ENCODE results near the gene FTH1.

The FTH1 gene

DNA sequence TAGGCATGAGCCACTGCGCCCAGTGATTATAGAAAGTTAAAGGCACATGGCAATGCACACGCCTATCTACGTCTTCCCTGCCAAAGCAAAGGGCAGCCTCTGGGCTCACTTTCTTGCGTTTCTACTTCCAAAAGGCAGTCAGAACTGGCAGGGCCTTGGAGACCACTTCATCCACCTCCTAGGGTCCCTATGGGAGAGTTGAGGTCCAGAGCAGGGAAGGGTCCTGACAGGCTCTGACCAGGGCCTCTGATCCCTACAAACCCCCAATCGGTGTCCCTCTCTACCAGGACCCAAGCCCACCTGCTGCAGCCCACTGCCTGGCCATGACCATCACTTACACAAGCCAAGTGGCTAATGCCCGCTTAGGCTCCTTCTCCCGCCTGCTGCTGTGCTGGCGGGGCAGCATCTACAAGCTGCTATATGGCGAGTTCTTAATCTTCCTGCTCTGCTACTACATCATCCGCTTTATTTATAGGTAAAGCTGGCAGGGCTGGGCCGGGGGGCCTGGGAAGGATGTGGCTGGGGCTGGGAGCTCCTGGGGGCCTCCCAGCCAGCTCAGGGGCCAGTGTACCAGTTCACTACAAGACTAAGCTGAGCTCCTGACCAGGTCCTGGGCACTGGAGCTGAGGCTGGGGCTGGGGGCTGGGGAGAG is 15.8 kb downstream of the FTH1 start:
- H3K9me2 ChIP-seq (replicated peaks; ENCODE audit: low read depth, low read length), result no peaks in the 10 kb centered on the region
- H3K36me3 ChIP-seq (ENCODE audit: insufficient read depth, low read length), result no peaks in the 10 kb centered on the region
- TF ChIP-seq EZH2phosphoT487 (IDR thresholded peaks at IDR 0.05; ENCODE audit: borderline replicate concordance), result no peak
- TF ChIP-seq, protein P1, sequence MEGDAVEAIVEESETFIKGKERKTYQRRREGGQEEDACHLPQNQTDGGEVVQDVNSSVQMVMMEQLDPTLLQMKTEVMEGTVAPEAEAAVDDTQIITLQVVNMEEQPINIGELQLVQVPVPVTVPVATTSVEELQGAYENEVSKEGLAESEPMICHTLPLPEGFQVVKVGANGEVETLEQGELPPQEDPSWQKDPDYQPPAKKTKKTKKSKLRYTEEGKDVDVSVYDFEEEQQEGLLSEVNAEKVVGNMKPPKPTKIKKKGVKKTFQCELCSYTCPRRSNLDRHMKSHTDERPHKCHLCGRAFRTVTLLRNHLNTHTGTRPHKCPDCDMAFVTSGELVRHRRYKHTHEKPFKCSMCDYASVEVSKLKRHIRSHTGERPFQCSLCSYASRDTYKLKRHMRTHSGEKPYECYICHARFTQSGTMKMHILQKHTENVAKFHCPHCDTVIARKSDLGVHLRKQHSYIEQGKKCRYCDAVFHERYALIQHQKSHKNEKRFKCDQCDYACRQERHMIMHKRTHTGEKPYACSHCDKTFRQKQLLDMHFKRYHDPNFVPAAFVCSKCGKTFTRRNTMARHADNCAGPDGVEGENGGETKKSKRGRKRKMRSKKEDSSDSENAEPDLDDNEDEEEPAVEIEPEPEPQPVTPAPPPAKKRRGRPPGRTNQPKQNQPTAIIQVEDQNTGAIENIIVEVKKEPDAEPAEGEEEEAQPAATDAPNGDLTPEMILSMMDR (conservative IDR thresholded peaks at IDR 0.05; ENCODE audit: low read length), result no peak
- no peak overlapping the region for H3K4me3 ChIP-seq (ENCODE audit: low read length, poor library complexity, severe bottlenecking)
- H3K9ac ChIP-seq (ENCODE audit: low read depth, low read length, poor library complexity, severe bottlenecking), result no peak overlapping the region
- H3K4me1 ChIP-seq (ENCODE audit: insufficient read depth, low read length, poor library complexity, severe bottlenecking), result peaks cover 3% of the 10 kb centered on the region
- no peaks in the 10 kb centered on the region for H3K27me3 ChIP-seq (ENCODE audit: insufficient read depth, low read length, poor library complexity, severe bottlenecking)
- H3K4me2 ChIP-seq (ENCODE audit: low read depth, low read length, poor library complexity, severe bottlenecking), result no peak overlapping the region
- H3K79me2 ChIP-seq (ENCODE audit: insufficient read depth, low read length), result no peaks in the 10 kb centered on the region
- H2AFZ ChIP-seq (ENCODE audit: low read length), result no peak overlapping the region
- H3K9me3 ChIP-seq (ENCODE audit: insufficient read depth, low read depth, low read length), result no peaks in the 10 kb centered on the region
- no peaks in the 10 kb centered on the region for H4K20me1 ChIP-seq (ENCODE audit: insufficient read depth, low read length, poor library complexity, severe bottlenecking)
- H3F3A ChIP-seq (ENCODE audit: low read depth), result no peaks in the 10 kb centered on the region

DNA sequence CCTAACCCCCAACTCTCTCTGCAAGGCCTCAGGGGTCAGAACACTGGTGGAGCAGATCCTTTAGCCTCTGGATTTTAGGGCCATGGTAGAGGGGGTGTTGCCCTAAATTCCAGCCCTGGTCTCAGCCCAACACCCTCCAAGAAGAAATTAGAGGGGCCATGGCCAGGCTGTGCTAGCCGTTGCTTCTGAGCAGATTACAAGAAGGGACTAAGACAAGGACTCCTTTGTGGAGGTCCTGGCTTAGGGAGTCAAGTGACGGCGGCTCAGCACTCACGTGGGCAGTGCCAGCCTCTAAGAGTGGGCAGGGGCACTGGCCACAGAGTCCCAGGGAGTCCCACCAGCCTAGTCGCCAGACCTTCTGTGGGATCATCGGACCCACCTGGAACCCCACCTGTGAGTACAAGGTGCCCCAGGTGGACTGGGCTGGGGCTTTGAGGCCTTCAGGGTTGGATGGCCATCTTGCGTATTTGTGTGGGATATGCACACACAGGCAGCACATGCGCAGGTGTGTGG is 17.3 kb downstream of the FTH1 start, which contains the start of gene BEST1:
Gene BEST1 (plus strand): TSS at position 317 of the 513 bp plus-strand sequence. CDS start 1,456 bp downstream, outside the sequence.
- H2AFZ ChIP-seq (ENCODE audit: low read length), result no peak within 1 kb of the TSS
- no peak within 1 kb of the TSS for H3K4me2 ChIP-seq (ENCODE audit: low read depth, low read length, poor library complexity, severe bottlenecking)
- no peaks in the 10 kb centered on the region for H4K20me1 ChIP-seq (ENCODE audit: insufficient read depth, low read length, poor library complexity, severe bottlenecking)
- no peak within 1 kb of the TSS for H3K4me3 ChIP-seq (ENCODE audit: low read length, poor library complexity, severe bottlenecking)
- H3K27me3 ChIP-seq (ENCODE audit: insufficient read depth, low read length, poor library complexity, severe bottlenecking), result no peaks in the 10 kb centered on the region
- no peak within 1 kb of the TSS for H3K9ac ChIP-seq (ENCODE audit: low read depth, low read length, poor library complexity, severe bottlenecking)
- peaks cover 3% of the 10 kb centered on the region for H3K4me1 ChIP-seq (ENCODE audit: insufficient read depth, low read length, poor library complexity, severe bottlenecking)
- no peaks in the 10 kb centered on the region for H3K9me3 ChIP-seq (ENCODE audit: insufficient read depth, low read depth, low read length)
- TF ChIP-seq, protein P1 (conservative IDR thresholded peaks at IDR 0.05; ENCODE audit: low read length), result no peak
- no peak for TF ChIP-seq EZH2phosphoT487 (IDR thresholded peaks at IDR 0.05; ENCODE audit: borderline replicate concordance)
- H3F3A ChIP-seq (ENCODE audit: low read depth), result no peaks in the 10 kb centered on the region
- no peaks in the 10 kb centered on the region for H3K9me2 ChIP-seq (replicated peaks; ENCODE audit: low read depth, low read length)
- no peaks in the 10 kb centered on the region for H3K79me2 ChIP-seq (ENCODE audit: insufficient read depth, low read length)
- H3K36me3 ChIP-seq (ENCODE audit: insufficient read depth, low read length), result no peaks in the 10 kb centered on the region

DNA sequence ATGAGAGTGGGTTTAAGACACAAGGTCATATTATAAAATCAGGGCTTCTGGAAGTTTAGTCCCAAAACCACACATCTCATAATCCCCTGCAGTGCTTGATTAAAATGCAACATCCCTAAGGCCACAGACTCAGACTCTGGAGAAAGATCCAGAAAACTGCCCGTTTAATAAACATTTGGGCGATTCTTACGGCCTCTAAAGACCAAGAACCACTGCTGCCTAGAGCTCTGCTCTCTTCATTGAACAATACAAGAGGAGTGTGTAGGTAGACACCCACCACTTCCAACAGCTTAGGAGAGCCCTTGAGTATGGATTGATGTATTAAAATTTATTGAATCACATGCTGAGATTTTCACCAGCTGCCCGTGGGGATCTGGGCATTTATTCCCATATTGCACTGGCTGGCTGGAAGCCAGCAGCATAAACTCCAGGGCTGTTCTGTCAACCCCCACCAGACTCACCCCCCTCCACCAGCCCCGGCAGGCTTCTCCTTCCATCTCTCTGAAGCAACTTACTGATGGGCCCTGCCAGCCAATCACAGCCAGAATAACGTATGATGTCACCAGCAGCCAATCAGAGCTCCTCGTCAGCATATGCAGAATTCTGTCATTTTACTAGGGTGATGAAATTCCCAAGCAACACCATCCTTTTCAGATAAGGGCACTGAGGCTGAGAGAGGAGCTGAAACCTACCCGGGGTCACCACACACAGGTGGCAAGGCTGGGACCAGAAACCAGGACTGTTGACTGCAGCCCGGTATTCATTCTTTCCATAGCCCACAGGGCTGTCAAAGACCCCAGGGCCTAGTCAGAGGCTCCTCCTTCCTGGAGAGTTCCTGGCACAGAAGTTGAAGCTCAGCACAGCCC is 18.0 kb downstream of the FTH1 start:
- H3K4me2 ChIP-seq (ENCODE audit: low read depth, low read length, poor library complexity, severe bottlenecking), result no peak overlapping the region
- H3K9me2 ChIP-seq (replicated peaks; ENCODE audit: low read depth, low read length), result no peaks in the 10 kb centered on the region
- TF ChIP-seq, protein P1 (conservative IDR thresholded peaks at IDR 0.05; ENCODE audit: low read length), result no peak
- TF ChIP-seq EZH2phosphoT487 (IDR thresholded peaks at IDR 0.05; ENCODE audit: borderline replicate concordance), result no peak
- no peaks in the 10 kb centered on the region for H3K36me3 ChIP-seq (ENCODE audit: insufficient read depth, low read length)
- H3K4me3 ChIP-seq (ENCODE audit: low read length, poor library complexity, severe bottlenecking), result no peak overlapping the region
- no peak overlapping the region for H3K9ac ChIP-seq (ENCODE audit: low read depth, low read length, poor library complexity, severe bottlenecking)
- no peaks in the 10 kb centered on the region for H3K9me3 ChIP-seq (ENCODE audit: insufficient read depth, low read depth, low read length)
- H3F3A ChIP-seq (ENCODE audit: low read depth), result no peaks in the 10 kb centered on the region
- no peaks in the 10 kb centered on the region for H4K20me1 ChIP-seq (ENCODE audit: insufficient read depth, low read length, poor library complexity, severe bottlenecking)
- H3K4me1 ChIP-seq (ENCODE audit: insufficient read depth, low read length, poor library complexity, severe bottlenecking), result peaks cover 3% of the 10 kb centered on the region
- H2AFZ ChIP-seq (ENCODE audit: low read length), result no peak overlapping the region
- H3K79me2 ChIP-seq (ENCODE audit: insufficient read depth, low read length), result no peaks in the 10 kb centered on the region
- H3K27me3 ChIP-seq (ENCODE audit: insufficient read depth, low read length, poor library complexity, severe bottlenecking), result no peaks in the 10 kb centered on the region

Measured in Loucy (cell line).